Astrocyte (in vitro differentiated cells and primary cell): Measurements from ENCODE around the gene ALOX12B. TPM values are rescaled to one million over a fixed set of nuclear protein-coding genes. Genes with fewer than 3 reads are reported as not detected.

Source experiments
- DNase-seq: peaks from one replicate; pipeline ENCODE4 v3.0.0-alpha.2; 2010; ENCODE audit warnings: low read depth
- FAIRE-seq: peaks from 2 replicates; lab custom pipeline; 2011; peaks lifted over from hg19 to GRCh38; lab: Jason Lieb, UNC
- H2AFZ ChIP-seq: 2 replicates; pipeline ENCODE4 v1.6.0; 2012; ENCODE audit warnings: low read depth, low read length, inconsistent platforms
- H3K27ac ChIP-seq: 2 replicates; pipeline ENCODE4 v1.5.1; 2011; ENCODE audit warnings: low read depth, low read length, inconsistent platforms
- H3K27me3 ChIP-seq: 2 replicates; pipeline ENCODE4 v1.6.0; 2011; ENCODE audit warnings: low read length, inconsistent platforms; ENCODE audit not compliant: insufficient read depth
- H3K36me3 ChIP-seq: 2 replicates; pipeline ENCODE4 v1.5.1; 2011; ENCODE audit warnings: low read length, inconsistent platforms; ENCODE audit not compliant: insufficient read depth
- H3K4me1 ChIP-seq: 2 replicates; pipeline ENCODE4 v1.5.1; 2011; ENCODE audit warnings: low read length, inconsistent platforms; ENCODE audit not compliant: insufficient read depth
- H3K4me2 ChIP-seq: 2 replicates; pipeline ENCODE4 v1.6.0; 2012; ENCODE audit warnings: low read length, inconsistent platforms
- H3K4me3 ChIP-seq: 2 replicates; pipeline ENCODE4 v1.5.1; 2011; ENCODE audit warnings: low read depth, mild to moderate bottlenecking, low read length, inconsistent platforms; ENCODE audit not compliant: insufficient read depth
- H3K79me2 ChIP-seq: 2 replicates; pipeline ENCODE4 v1.6.0; 2012; ENCODE audit warnings: mild to moderate bottlenecking, low read length, inconsistent platforms; ENCODE audit not compliant: insufficient read depth
- H3K9ac ChIP-seq: 2 replicates; pipeline ENCODE4 v1.6.0; 2012; ENCODE audit warnings: mild to moderate bottlenecking, low read length, inconsistent platforms
- H3K9me3 ChIP-seq: 2 replicates; pipeline ENCODE4 v1.5.1; 2012; ENCODE audit warnings: low read depth, mild to moderate bottlenecking, low read length, inconsistent platforms; ENCODE audit not compliant: insufficient read depth
- H4K20me1 ChIP-seq: 2 replicates; pipeline ENCODE4 v1.6.0; 2012; ENCODE audit warnings: low read length, inconsistent platforms; ENCODE audit not compliant: insufficient read depth
- H3K27ac Mint-ChIP-seq: one replicate; pipeline ENCODE4 v1.8.0; 2021; ENCODE audit warnings: mild to moderate bottlenecking, mixed read lengths; ENCODE audit not compliant: unreplicated experiment
- H3K27me3 Mint-ChIP-seq: one replicate; pipeline ENCODE4 v1.8.0; 2021; ENCODE audit warnings: low read depth, mixed read lengths; ENCODE audit not compliant: unreplicated experiment
- H3K36me3 Mint-ChIP-seq: one replicate; pipeline ENCODE4 v1.8.0; 2021; ENCODE audit warnings: low read depth, mixed read lengths; ENCODE audit not compliant: unreplicated experiment
- H3K4me1 Mint-ChIP-seq: one replicate; pipeline ENCODE4 v1.8.0; 2021; ENCODE audit warnings: low read depth, mixed read lengths; ENCODE audit not compliant: unreplicated experiment
- H3K4me3 Mint-ChIP-seq: one replicate; pipeline ENCODE4 v1.8.0; 2021; ENCODE audit warnings: mild to moderate bottlenecking, moderate library complexity, mixed read lengths; ENCODE audit not compliant: unreplicated experiment
- H3K9me3 Mint-ChIP-seq: one replicate; pipeline ENCODE4 v1.8.0; 2021; ENCODE audit warnings: mild to moderate bottlenecking, mixed read lengths; ENCODE audit not compliant: unreplicated experiment
- EZH2 ChIP-seq: IDR thresholded peaks from 2 replicates; pipeline ENCODE4 v1.6.1; 2012; ENCODE audit warnings: mild to moderate bottlenecking, low read length, inconsistent platforms; ENCODE audit not compliant: insufficient read depth
- total RNA-seq: library from RNA; stranded (reverse); gene quantifications from 2 replicates; pipeline ENCODE4 v1.2.1, GENCODE V29; 2021
- TF ChIP-seq, protein P1 (sequence below): IDR thresholded peaks from 2 replicates; pipeline ENCODE4 v1.5.1; 2011; ENCODE audit warnings: low read depth, mild to moderate bottlenecking, inconsistent platforms, low read length, moderate library complexity; ENCODE audit not compliant: insufficient read depth

ALOX12B gene
- total RNA-seq, 1 donor from 2014 or later, result not detected

DNA sequence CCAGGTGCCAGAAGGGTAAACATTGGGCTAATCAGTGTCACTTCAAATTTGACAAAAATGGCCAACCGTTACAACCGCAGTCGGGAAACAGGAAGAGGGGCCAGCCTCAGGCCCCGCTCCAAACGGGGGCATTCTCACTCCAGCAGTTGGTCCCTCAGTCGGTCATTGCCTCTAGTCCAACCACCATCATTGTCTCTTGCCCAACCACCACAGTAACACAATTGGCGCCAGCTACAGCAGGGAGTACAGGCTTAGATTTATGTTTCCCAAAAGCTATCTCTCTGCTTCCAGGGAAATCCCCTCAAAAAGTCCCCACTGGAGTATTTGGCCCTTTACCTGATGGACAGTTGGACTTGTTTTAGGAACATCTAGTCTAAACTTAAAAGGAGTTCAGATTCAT, 28.4 kb downstream of the ALOX12B start:
- no peak for DNase-seq
- peaks cover 57% of the 10 kb centered on the region for H3K27me3 Mint-ChIP-seq
- H3K4me2 ChIP-seq, result no peak overlapping the region
- no peak overlapping the region for H3K9ac ChIP-seq
- no peak overlapping the region for H3K27ac ChIP-seq
- no peaks in the 10 kb centered on the region for H3K36me3 Mint-ChIP-seq
- H3K36me3 ChIP-seq, result no peaks in the 10 kb centered on the region
- peaks cover 11% of the 10 kb centered on the region for H3K4me1 Mint-ChIP-seq
- no peak overlapping the region for H3K4me3 Mint-ChIP-seq
- H3K9me3 Mint-ChIP-seq, result no peaks in the 10 kb centered on the region
- H4K20me1 ChIP-seq, result no peaks in the 10 kb centered on the region
- H3K27me3 ChIP-seq, result peaks cover 55% of the 10 kb centered on the region
- H3K4me3 ChIP-seq, result no peak overlapping the region
- H3K79me2 ChIP-seq, result no peaks in the 10 kb centered on the region
- peaks cover 9% of the 10 kb centered on the region for H3K4me1 ChIP-seq
- no peak for FAIRE-seq
- no peak overlapping the region for H2AFZ ChIP-seq
- H3K9me3 ChIP-seq, result no peaks in the 10 kb centered on the region
- TF ChIP-seq, protein P1, sequence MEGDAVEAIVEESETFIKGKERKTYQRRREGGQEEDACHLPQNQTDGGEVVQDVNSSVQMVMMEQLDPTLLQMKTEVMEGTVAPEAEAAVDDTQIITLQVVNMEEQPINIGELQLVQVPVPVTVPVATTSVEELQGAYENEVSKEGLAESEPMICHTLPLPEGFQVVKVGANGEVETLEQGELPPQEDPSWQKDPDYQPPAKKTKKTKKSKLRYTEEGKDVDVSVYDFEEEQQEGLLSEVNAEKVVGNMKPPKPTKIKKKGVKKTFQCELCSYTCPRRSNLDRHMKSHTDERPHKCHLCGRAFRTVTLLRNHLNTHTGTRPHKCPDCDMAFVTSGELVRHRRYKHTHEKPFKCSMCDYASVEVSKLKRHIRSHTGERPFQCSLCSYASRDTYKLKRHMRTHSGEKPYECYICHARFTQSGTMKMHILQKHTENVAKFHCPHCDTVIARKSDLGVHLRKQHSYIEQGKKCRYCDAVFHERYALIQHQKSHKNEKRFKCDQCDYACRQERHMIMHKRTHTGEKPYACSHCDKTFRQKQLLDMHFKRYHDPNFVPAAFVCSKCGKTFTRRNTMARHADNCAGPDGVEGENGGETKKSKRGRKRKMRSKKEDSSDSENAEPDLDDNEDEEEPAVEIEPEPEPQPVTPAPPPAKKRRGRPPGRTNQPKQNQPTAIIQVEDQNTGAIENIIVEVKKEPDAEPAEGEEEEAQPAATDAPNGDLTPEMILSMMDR, result no peak
- no peak for TF ChIP-seq EZH2
- no peak overlapping the region for H3K27ac Mint-ChIP-seq

DNA sequence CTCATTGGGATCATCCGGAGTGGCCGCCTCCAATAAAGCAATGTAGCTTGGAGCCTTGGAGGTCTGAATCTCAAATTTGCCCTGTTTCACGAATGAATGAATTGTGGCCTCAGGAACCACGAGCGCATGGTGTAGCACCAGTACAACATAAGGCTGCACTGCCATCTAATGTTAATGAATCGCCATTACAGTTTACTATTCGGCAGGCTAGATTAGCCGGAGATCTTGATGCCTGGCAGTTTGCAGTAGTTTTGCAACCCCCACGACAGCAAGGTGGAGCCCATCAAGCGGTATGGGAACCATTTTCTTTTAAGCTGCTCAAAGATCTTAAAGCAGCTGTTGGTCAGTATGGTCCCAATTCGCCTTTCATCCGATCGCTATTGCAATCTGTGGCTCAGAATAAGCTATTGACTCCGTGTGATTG, 29.8 kb downstream of the ALOX12B start:
- Mint-ChIP-seq H3K27me3 (peaks cover 49% of the 10 kb centered on the region), H3K4me3 (no peak overlapping the region), H3K4me1 (peaks cover 11% of the 10 kb centered on the region), H3K27ac (no peak overlapping the region), H3K9me3 (peaks cover 2% of the 10 kb centered on the region), H3K36me3 (no peaks in the 10 kb centered on the region)
- FAIRE-seq (peak; percentile 89), DNase-seq (peak; percentile 53)
- Histone ChIP-seq H3K9me3 (no peaks in the 10 kb centered on the region), H3K4me3 (no peak overlapping the region), H3K79me2 (no peaks in the 10 kb centered on the region), H3K9ac (no peak overlapping the region), H3K4me1 (peaks cover 9% of the 10 kb centered on the region), H3K4me2 (peak overlapping the region; percentile 13), H4K20me1 (no peaks in the 10 kb centered on the region), H3K27ac (no peak overlapping the region), H2AFZ (no peak overlapping the region), H3K27me3 (peaks cover 44% of the 10 kb centered on the region), H3K36me3 (no peaks in the 10 kb centered on the region)
- TF ChIP-seq, protein P1, result peak; percentile 84
- TF ChIP-seq EZH2, result no peak

DNA sequence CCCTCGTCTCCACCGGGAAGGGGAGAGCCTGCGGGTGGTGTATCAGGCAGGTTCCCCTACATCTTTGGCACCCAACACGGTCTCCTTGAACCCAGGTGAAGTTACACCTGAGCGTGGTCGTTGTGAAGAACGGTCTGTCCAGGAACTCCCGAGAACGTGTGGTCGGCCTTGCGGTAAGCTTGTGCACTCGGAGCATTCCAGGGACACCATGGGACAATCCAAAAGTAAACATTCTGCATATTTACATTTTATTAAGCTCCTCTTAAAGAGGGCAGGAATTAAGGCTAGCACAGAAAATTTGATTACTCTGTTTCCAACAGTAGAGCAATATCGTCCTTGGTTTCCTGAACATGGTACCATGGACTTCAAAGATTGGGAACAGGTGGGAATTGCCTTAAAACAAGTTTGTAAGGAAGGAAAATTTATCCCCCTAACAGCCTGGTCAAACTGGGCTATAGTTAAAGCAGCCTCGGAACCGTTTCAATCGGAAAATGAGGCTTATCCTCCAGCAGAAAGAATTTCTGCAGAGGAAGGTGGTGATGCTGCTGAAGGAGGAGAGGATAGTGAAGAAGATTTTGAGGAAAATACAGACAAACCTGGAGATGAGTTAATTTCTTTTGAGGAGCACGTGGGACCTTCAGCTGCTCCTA, 30.4 kb downstream of the ALOX12B start:
- Histone ChIP-seq H4K20me1 (no peaks in the 10 kb centered on the region), H3K9ac (no peak overlapping the region), H3K4me2 (peak overlapping the region; percentile 13), H3K4me3 (no peak overlapping the region), H3K27ac (no peak overlapping the region), H3K9me3 (no peaks in the 10 kb centered on the region), H3K4me1 (peaks cover 9% of the 10 kb centered on the region), H2AFZ (no peak overlapping the region), H3K36me3 (no peaks in the 10 kb centered on the region), H3K27me3 (peaks cover 42% of the 10 kb centered on the region), H3K79me2 (no peaks in the 10 kb centered on the region)
- no peak overlapping the region for H3K27ac Mint-ChIP-seq
- H3K27me3 Mint-ChIP-seq, result peaks cover 43% of the 10 kb centered on the region
- peaks cover 9% of the 10 kb centered on the region for H3K4me1 Mint-ChIP-seq
- H3K4me3 Mint-ChIP-seq, result no peak overlapping the region
- peaks cover 2% of the 10 kb centered on the region for H3K9me3 Mint-ChIP-seq
- TF ChIP-seq EZH2, result no peak
- TF ChIP-seq, protein P1, result no peak
- H3K36me3 Mint-ChIP-seq, result no peaks in the 10 kb centered on the region
- DNase-seq (no peak), FAIRE-seq (no peak)
